Measurements from ENCODE around the gene ATP2C1. TPM values are rescaled to one million over a fixed set of nuclear protein-coding genes. Genes with fewer than 3 reads are reported as not detected.
"Not testable (repeated sequence)": the region's sequence is repeated elsewhere in the genome, so short reads cannot be mapped to it uniquely, and the experiment has no call there.

ATP2C1 gene
- total RNA-seq, 1 donor from 2014 or later = 71.0 TPM

DNA sequence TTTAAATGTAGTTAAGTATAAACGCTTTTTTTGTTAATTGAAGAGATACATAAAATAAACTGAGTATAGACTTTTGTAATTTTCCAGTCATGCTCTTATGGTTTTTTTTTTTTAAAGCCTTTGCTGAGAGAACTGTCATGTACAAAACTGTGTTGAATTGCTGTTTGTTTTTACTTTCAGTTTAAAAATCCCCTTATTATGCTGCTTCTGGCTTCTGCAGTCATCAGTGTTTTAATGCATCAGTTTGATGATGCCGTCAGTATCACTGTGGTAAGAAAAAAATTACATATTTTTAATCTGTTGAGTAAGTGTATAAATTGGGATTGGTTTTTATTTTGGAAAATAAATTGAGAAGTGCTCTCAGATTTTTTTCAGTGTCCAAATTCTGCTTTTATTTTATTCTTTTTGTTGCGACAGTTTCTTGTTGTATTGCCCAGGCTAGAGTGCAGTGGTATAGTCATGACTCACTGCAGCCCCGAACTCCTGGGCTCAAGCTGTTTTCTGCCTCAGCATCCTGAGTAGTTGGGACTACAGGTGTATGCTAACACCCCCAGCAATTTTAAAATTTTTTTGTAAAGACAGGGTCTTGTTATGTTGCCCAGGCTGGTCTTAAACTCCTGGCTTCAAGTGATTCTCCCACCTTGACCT, 40.7 kb downstream of the ATP2C1 start:
- DNase-seq (ENCODE audit: low spot score) = no peak

- no peak for DNase-seq (ENCODE audit: low spot score)
Measured at GRCh38 chr3:130935761-130936492, 42.0 kb downstream of the ATP2C1 start.

DNA sequence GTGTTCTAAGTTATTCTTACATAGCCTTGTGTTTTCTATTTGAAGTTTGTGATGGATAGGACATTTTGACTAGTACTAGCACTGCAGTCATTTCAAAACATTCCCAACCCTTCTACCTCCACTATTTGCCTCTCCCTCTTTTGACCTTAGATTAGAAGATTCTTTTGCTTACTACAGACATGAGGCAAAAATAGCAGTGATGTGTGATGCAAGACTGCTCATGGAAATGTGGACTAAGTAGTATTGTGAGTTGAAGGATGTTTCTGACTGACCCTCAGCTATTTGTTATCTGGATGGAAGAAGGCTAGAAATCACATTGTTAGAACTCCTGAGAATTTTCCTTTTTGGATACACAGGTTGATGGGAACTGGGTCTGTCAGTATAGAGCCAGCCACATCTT, 45.9 kb downstream of the ATP2C1 start:
- no peak for DNase-seq (ENCODE audit: low spot score)

DNA sequence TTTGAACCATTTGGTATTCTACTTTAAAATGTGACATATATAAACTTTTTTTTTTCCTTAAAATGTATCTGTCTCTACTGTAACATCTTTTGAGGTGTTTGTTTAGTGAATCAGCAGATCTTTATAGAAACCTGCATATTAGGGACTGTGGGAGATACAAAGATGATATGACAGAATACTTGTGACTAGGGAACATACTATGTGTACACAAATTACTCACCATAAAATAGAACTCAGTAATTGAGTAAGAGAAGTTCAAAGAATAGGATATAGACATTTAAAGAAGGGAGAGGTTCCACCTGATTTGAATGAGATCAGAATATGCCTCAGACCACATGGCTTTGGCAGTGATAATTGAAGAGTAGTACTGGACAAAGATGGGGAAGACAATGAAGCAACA, 47.9 kb downstream of the ATP2C1 start:
- DNase-seq (ENCODE audit: low spot score) = no peak

DNA sequence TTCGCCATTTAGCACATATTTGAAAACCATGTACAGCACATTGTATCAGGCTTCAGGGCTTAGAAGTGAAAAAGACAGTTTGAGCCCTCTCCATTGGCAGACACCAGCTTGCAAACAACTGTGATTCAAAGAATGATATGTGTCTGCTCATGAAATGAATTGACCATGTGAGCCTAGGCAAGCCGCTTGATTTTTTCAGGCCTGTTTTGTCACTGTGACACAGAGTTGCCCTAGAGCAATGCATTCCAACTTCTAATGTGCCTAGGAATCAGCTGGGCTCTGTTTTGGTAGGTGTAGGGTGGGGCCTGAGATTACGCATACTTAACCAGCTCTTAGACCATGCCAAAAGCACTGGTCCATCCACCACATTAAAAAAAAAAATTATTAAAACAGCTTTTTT, 53.0 kb downstream of the ATP2C1 start:
- DNase-seq (ENCODE audit: low spot score) = no peak

GRCh38 chr3:130948001-130948773, 54.3 kb downstream of the ATP2C1 start:
- no peak for DNase-seq (ENCODE audit: low spot score)

DNA sequence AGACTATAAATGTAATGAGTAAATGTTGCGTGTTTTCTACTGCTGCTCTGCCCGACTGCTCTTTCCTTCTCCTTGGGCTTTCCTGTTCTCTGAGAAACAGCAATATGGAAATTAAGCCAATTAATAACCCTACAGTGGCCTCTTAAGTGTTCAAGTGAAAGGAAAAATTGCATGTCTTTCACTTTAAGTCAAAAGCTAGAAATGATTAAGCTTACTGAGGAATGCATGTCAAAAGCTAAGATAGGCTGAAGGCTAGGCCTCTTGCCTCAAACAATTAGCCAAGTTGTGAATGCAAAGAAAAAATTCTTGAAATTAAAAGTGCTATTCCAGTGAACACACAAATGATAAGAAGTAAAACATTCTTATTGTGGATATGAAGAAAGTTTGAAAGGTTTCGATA, 55.0 kb downstream of the ATP2C1 start:
- no peak for DNase-seq (ENCODE audit: low spot score)

- DNase-seq (ENCODE audit: low spot score) = no peak
Measured at GRCh38 chr3:130950124-130950523, 56.2 kb downstream of the ATP2C1 start.

- no peak for DNase-seq (ENCODE audit: low spot score)
Measured at GRCh38 chr3:130950641-130951040, 56.8 kb downstream of the ATP2C1 start.

DNA sequence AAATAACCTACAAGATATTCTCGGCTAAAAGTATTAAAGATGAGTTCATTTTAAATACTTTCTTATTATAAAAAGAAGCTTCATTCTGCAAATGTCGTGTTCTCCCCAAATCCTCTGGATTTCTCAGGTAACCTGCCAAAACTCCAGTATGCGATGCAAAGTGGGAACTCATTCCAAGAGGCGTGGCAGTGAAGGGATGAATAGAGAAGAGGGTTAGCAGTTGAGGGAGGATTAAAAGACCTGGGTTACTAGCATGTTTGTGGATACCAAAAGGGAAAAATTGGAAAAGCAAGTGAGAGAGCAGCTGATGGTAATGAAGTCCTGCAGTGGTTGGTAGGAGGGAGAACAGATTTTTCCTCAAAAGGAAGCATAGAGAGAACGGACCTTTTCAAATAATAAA, 61.6 kb downstream of the ATP2C1 start:
- DNase-seq (ENCODE audit: low spot score) = no peak

GRCh38 chr3:130956281-130956680, 62.4 kb downstream of the ATP2C1 start:
- no peak for DNase-seq (ENCODE audit: low spot score)

- DNase-seq (ENCODE audit: low spot score) = no peak
Measured at GRCh38 chr3:130956721-130957120, 62.8 kb downstream of the ATP2C1 start.

DNA sequence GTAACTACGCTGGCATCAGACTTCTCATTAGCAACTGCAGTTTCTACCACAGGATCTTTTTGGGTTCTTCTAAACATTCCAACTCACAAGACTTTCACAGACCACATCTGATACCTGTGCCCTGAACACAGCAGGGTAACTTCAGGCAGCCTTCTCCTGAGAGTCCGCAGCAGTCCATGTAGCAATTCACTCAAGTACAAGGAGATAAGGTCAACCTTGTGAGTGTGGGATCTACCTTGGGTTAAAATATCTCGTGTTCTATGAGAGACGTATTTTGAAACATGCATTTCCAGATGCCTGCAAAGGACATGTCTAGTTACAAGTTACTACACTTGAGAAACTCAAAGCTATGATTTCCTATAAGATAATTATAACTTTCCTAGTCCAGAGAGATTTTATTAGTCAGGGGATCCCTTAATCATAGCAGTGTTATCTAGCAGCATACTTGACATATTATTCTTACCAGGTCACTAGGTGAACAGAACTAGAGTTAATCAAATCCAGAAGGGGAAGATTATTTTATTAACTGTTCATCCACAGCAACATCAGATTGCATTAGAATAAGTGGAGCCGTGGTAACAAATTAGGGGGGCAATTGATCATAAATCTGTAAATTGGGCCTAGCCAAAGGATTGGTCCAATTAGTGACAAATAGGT, 66.4 kb downstream of the ATP2C1 start:
- no peak for DNase-seq (ENCODE audit: low spot score)

DNA sequence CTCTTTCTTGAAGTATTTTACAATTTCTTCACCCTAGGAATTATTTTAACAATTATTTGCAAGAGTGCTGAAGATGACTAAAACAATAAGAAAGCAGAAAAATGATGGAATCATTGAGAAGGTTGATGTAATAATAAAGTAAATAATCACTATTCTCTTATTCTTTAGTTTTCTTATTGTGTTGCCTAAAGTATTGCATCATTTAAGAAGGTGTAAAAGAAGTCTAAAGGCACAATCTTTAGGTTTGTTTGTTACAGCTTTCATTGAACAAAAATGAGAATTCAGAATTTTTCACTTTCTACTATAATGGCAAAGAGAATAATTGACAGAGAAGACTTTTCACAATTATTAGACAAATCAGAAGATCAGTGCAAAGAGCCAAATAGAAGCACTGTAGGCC, 67.6 kb downstream of the ATP2C1 start:
- no peak for DNase-seq (ENCODE audit: low spot score)

- DNase-seq (ENCODE audit: low spot score) = no peak
Measured at GRCh38 chr3:130963444-130963843, 69.6 kb downstream of the ATP2C1 start.

DNA sequence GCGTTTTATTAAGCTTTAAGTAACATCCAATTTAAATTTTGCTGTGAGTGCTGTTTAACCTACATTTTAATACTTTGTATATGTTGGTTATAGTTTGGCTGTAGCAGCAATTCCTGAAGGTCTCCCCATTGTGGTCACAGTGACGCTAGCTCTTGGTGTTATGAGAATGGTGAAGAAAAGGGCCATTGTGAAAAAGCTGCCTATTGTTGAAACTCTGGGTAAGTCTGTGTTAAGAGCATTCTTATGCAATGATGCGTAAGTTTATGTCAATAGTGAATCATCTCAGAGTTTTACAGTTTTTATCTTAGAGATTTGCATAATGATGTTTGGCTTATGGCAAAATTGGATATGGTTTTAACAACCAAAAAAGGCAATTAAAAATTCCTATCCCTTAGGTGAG, 70.0 kb downstream of the ATP2C1 start:
- DNase-seq (ENCODE audit: low spot score) = no peak

DNA sequence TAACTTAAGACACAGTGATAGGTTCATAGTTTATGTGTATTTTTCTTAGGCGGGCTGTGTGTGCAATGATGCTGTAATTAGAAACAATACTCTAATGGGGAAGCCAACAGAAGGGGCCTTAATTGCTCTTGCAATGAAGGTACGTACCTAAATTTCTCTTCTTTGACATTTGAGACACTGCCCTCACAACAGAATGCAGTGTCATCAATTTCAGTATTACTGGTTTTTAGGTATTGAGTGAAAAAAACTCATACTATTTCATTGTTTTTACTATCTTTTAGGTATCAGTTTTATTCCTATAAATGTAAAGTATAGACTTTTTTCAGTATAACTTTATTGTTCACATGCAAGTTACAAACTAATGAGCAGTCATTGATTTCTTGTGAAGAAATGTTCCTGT, 73.4 kb downstream of the ATP2C1 start:
- DNase-seq (ENCODE audit: low spot score) = no peak

GRCh38 chr3:130968221-130968620, 74.3 kb downstream of the ATP2C1 start:
- DNase-seq (ENCODE audit: low spot score) = no peak

DNA sequence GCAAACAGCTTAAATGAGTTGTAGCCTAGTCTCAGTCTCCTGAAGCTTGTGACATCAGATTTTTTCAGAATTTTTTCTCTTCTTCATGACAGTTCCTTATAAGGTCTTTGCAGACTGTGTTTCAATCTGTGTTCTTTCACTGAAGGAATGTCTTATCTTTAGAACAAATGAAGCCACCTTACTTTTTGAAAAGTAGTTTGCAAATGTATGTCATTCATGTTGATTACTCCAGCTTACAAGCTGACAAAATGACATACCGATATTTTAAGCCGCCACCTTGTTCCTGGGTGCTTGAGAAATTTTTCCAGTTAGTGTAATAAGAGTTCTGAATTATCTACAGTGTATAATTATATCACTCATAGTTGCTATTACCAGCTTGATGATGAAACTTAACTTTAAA, 75.7 kb downstream of the ATP2C1 start:
- DNase-seq (ENCODE audit: low spot score) = no peak

- no peak for DNase-seq (ENCODE audit: low spot score)
Measured at GRCh38 chr3:130971208-130971607, 77.3 kb downstream of the ATP2C1 start.

DNA sequence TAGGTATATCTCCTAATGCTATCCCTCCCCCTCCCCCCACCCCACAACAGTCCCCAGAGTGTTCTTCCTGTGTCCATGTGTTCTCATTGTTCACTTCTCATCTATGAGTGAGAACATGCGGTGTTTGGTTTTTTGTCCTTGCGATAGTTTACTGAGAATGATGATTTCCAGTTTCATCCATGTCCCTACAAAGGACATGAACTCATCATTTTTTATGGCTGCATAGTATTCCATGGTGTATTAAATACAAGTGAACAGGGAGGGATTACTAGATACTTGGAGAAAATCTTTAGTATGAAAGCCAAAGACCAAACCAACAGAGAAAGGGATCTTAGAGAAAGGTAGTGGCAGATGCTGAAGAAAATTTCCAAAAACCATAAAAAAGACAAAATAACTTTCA, 78.7 kb downstream of the ATP2C1 start:
- DNase-seq (ENCODE audit: low spot score) = not testable (repeated sequence)

GRCh38 chr3:130973406-130973805, 79.5 kb downstream of the ATP2C1 start:
- DNase-seq (ENCODE audit: low spot score) = no peak
